Measurements from ENCODE around the gene CASZ1.

Gene CASZ1

DNA sequence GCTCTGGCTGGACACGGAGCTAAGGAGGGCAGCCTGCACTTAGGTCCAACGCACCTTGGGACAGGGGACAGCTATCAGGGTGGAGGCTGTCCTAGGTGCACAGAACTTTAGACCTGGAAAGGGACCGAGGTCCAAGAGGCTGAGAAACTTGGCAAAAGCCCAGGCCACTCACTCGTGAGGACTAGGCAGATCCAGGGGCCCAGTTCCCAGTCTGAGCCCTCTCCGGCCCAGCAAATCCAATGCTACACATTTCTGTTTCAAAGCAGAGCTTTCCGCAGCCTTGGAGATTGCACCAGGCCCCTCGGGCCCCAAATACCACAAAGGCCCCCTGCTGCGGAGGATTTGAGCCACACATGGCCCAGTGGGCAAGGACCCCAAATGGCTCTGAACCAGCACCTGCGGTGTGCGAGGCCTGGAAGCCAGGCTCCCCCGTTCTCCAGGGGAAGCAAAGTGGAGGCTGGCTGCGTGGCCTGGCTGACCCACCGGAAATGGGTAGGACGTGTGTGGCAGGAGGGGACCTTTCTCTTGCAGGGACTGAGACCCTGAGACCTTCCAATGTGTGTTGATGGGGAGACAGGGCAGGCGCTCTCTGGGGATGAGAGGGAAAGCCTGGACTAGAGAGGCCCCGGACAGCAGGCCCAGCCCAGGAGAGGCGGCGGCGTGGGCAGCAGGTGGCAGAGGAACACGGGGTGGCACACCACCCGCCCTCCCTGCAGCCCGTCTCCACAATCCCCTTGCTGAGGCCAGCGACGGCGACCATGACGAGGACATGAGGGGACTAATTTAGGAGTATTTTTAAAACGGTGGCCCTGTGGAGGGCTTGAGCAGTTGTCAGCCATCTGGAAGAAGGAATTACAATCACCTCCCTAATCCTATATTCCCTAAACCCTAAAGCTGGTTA, 118.7 kb downstream of the CASZ1 start:
- TF ChIP-seq CREB1 (IDR thresholded peaks at IDR 0.05; ENCODE audit: low read depth): no peak
- no peak for TF ChIP-seq TEAD4 (IDR thresholded peaks at IDR 0.05)
- no peak for TF ChIP-seq EP300 (IDR thresholded peaks at IDR 0.05; ENCODE audit: borderline replicate concordance)
- no peak for TF ChIP-seq CEBPB (IDR thresholded peaks at IDR 0.05)
- no peak for TF ChIP-seq TAF1 (IDR thresholded peaks at IDR 0.05; ENCODE audit: low read depth)
- TF ChIP-seq YY1 (IDR thresholded peaks at IDR 0.05; ENCODE audit: low read depth): no peak
- no peak for TF ChIP-seq TCF12 (IDR thresholded peaks at IDR 0.05; ENCODE audit: low read depth)
- TF ChIP-seq RAD21 (IDR thresholded peaks at IDR 0.05; ENCODE audit: low read depth): no peak
- TF ChIP-seq, protein P1, sequence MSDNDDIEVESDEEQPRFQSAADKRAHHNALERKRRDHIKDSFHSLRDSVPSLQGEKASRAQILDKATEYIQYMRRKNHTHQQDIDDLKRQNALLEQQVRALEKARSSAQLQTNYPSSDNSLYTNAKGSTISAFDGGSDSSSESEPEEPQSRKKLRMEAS (IDR thresholded peaks at IDR 0.05): no peak
- TF ChIP-seq EGR1 (IDR thresholded peaks at IDR 0.05): no peak
- no peak for TF ChIP-seq FOXM1 (IDR thresholded peaks at IDR 0.05; ENCODE audit: borderline replicate concordance, low read depth)
- TF ChIP-seq ZBTB7A (IDR thresholded peaks at IDR 0.05; ENCODE audit: low read depth): no peak
- TF ChIP-seq, protein P2, sequence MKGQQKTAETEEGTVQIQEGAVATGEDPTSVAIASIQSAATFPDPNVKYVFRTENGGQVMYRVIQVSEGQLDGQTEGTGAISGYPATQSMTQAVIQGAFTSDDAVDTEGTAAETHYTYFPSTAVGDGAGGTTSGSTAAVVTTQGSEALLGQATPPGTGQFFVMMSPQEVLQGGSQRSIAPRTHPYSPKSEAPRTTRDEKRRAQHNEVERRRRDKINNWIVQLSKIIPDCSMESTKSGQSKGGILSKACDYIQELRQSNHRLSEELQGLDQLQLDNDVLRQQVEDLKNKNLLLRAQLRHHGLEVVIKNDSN (IDR thresholded peaks at IDR 0.05): no peak
- TF ChIP-seq, protein P3, sequence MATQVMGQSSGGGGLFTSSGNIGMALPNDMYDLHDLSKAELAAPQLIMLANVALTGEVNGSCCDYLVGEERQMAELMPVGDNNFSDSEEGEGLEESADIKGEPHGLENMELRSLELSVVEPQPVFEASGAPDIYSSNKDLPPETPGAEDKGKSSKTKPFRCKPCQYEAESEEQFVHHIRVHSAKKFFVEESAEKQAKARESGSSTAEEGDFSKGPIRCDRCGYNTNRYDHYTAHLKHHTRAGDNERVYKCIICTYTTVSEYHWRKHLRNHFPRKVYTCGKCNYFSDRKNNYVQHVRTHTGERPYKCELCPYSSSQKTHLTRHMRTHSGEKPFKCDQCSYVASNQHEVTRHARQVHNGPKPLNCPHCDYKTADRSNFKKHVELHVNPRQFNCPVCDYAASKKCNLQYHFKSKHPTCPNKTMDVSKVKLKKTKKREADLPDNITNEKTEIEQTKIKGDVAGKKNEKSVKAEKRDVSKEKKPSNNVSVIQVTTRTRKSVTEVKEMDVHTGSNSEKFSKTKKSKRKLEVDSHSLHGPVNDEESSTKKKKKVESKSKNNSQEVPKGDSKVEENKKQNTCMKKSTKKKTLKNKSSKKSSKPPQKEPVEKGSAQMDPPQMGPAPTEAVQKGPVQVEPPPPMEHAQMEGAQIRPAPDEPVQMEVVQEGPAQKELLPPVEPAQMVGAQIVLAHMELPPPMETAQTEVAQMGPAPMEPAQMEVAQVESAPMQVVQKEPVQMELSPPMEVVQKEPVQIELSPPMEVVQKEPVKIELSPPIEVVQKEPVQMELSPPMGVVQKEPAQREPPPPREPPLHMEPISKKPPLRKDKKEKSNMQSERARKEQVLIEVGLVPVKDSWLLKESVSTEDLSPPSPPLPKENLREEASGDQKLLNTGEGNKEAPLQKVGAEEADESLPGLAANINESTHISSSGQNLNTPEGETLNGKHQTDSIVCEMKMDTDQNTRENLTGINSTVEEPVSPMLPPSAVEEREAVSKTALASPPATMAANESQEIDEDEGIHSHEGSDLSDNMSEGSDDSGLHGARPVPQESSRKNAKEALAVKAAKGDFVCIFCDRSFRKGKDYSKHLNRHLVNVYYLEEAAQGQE (IDR thresholded peaks at IDR 0.05; ENCODE audit: low read depth): no peak
- no peak for TF ChIP-seq NFIC (IDR thresholded peaks at IDR 0.05)

DNA sequence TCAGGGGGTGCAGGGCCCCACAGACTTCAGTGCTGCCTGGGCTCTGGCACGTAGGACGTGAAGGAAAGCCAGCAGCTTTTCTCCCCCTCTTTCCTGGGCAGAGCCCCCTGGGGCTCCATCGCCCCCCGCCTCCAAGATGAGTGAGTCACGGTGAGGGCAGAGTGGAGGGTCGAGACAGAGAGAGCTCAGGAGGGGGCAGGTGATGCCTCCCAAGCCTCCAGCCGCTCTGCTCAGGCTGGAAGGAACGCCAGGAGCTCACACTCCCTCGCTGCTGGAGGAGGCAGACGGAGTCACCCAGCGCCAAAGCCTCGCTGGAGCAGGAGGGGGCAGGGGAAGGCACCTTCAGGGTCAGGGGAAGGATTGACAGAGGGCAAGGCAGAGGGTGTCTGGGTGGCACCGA, 119.5 kb downstream of the CASZ1 start:
- no peak for TF ChIP-seq RAD21 (IDR thresholded peaks at IDR 0.05; ENCODE audit: low read depth)
- TF ChIP-seq EP300 (IDR thresholded peaks at IDR 0.05; ENCODE audit: borderline replicate concordance): no peak
- TF ChIP-seq YY1 (IDR thresholded peaks at IDR 0.05; ENCODE audit: low read depth): no peak

DNA sequence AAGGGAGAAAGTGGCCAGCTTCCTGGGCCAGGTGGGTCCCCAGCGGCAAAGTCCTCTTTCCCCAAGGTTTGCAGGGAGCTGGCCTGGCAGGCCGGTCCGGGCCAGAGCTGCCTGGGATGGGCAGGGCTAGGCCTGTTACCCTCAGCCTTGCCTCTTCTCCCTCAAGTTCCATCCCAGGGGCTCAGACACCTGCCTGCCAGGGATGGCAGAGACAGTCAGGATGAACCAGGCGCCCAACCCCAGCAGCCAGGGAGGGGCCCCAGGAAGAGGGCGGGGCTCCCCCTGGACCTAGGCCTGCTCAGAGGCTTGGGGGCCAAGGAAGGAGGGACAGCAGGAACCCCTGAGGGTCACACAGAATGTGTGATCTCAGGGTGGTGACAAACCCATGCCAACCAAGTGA, 120.6 kb downstream of the CASZ1 start:
- TF ChIP-seq TCF12 (IDR thresholded peaks at IDR 0.05; ENCODE audit: low read depth) (no peak), TEAD4 (IDR thresholded peaks at IDR 0.05) (no peak), CEBPB (IDR thresholded peaks at IDR 0.05) (no peak), FOXM1 (IDR thresholded peaks at IDR 0.05; ENCODE audit: borderline replicate concordance, low read depth) (no peak), EP300 (IDR thresholded peaks at IDR 0.05; ENCODE audit: borderline replicate concordance) (no peak), ZBTB7A (IDR thresholded peaks at IDR 0.05; ENCODE audit: low read depth) (no peak), RAD21 (IDR thresholded peaks at IDR 0.05; ENCODE audit: low read depth) (no peak), CREB1 (IDR thresholded peaks at IDR 0.05; ENCODE audit: low read depth) (no peak), NFIC (IDR thresholded peaks at IDR 0.05) (no peak), TAF1 (IDR thresholded peaks at IDR 0.05; ENCODE audit: low read depth) (no peak), EGR1 (IDR thresholded peaks at IDR 0.05) (no peak)
- TF ChIP-seq, protein P2 (IDR thresholded peaks at IDR 0.05): no peak
- TF ChIP-seq, protein P1 (IDR thresholded peaks at IDR 0.05): no peak

DNA sequence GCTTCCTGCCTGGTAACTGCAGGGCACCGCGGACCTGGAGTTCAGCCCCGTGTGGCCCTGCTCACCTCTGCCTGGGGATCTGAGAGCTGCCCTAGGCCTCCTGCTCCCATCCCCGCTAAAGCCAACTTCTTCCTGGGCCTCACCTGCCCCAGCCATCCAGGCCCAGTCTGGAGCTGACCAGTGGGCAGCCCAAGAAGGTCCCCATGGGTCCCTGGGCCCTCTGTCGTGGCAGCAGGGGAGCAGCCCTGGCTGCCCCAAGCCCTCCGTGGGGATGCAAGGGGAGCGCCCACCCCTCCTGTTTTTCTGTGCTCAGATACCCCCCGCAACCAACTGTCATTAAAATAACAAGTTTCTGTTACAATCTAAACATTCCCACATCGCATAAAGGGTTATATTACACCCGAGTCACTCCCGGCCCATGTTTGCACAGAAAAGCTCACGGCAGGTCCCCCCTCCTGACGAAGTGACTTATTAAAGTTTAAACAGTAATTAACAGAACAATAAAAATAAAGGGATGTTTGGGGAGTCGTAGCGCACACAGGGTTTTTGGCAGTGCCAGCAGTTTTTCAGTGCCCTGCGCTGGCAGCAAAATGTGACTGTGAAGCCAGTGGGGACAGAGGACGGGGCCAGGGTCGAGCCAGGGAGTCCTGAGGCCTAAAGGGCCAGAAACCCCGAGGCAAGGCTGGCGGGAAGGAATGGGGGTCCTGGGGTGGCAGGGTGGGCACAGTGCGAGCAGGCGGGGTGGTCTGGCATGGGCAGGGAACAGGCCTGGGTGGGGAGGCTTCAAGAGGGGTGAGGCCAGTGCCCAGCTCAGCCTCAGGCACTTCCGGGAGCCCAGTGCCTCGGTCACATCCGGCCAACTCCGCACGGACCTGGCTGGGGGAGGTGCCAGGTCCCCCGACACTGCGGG, 121.5 kb downstream of the CASZ1 start:
- no peak for TF ChIP-seq TCF12 (IDR thresholded peaks at IDR 0.05; ENCODE audit: low read depth)
- no peak for TF ChIP-seq TAF1 (IDR thresholded peaks at IDR 0.05; ENCODE audit: low read depth)
- TF ChIP-seq, protein P1 (IDR thresholded peaks at IDR 0.05): no peak
- TF ChIP-seq, protein P2 (IDR thresholded peaks at IDR 0.05): no peak
- no peak for TF ChIP-seq ZBTB7A (IDR thresholded peaks at IDR 0.05; ENCODE audit: low read depth)
- TF ChIP-seq CEBPB (IDR thresholded peaks at IDR 0.05): no peak
- no peak for TF ChIP-seq NFIC (IDR thresholded peaks at IDR 0.05)
- no peak for TF ChIP-seq EP300 (IDR thresholded peaks at IDR 0.05; ENCODE audit: borderline replicate concordance)
- no peak for TF ChIP-seq CREB1 (IDR thresholded peaks at IDR 0.05; ENCODE audit: low read depth)
- no peak for TF ChIP-seq EGR1 (IDR thresholded peaks at IDR 0.05)
- TF ChIP-seq FOXM1 (IDR thresholded peaks at IDR 0.05; ENCODE audit: borderline replicate concordance, low read depth): no peak
- TF ChIP-seq TEAD4 (IDR thresholded peaks at IDR 0.05): no peak
- no peak for TF ChIP-seq YY1 (IDR thresholded peaks at IDR 0.05; ENCODE audit: low read depth)

DNA sequence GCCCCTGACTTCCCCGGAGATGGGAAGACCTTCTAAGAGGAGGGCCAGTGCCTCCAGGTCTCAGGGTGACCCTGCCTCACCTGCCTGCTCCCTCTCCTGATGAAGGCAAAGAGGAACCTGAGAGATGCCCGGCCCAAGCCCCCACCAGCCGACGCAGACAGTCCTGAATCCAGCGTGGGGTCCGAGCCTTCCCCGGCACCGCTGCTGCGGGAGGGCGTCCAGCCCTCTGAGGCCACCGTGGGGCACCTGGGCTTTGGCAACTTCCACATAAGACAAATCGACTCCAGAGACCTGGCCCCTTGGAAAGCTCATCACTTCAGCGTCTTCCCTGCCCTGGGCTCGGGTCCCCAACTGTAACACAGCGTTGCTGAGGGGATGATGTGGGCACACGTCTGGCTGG, 122.2 kb downstream of the CASZ1 start:
- TF ChIP-seq, protein P3 (IDR thresholded peaks at IDR 0.05; ENCODE audit: low read depth): no peak
- no peak for TF ChIP-seq NFIC (IDR thresholded peaks at IDR 0.05)
- TF ChIP-seq CREB1 (IDR thresholded peaks at IDR 0.05; ENCODE audit: low read depth): no peak
- TF ChIP-seq YY1 (IDR thresholded peaks at IDR 0.05; ENCODE audit: low read depth): no peak
- TF ChIP-seq ZBTB7A (IDR thresholded peaks at IDR 0.05; ENCODE audit: low read depth): no peak
- TF ChIP-seq EP300 (IDR thresholded peaks at IDR 0.05; ENCODE audit: borderline replicate concordance): no peak
- TF ChIP-seq FOXM1 (IDR thresholded peaks at IDR 0.05; ENCODE audit: borderline replicate concordance, low read depth): no peak
- no peak for TF ChIP-seq TEAD4 (IDR thresholded peaks at IDR 0.05)
- TF ChIP-seq, protein P1 (IDR thresholded peaks at IDR 0.05): no peak
- TF ChIP-seq TCF12 (IDR thresholded peaks at IDR 0.05; ENCODE audit: low read depth): no peak
- TF ChIP-seq, protein P2 (IDR thresholded peaks at IDR 0.05): no peak
- no peak for TF ChIP-seq RAD21 (IDR thresholded peaks at IDR 0.05; ENCODE audit: low read depth)
- TF ChIP-seq EGR1 (IDR thresholded peaks at IDR 0.05): no peak
- TF ChIP-seq CEBPB (IDR thresholded peaks at IDR 0.05): no peak
- no peak for TF ChIP-seq TAF1 (IDR thresholded peaks at IDR 0.05; ENCODE audit: low read depth)

Measured in Ishikawa (cell line).